Endodermal cell (in vitro differentiated cells): ENCODE results near the gene TBCD. TPM values are rescaled to one million over a fixed set of nuclear protein-coding genes. Genes with fewer than 3 reads are reported as not detected.

Experiments used
- DNase-seq: peaks from one replicate; pipeline ENCODE4 v3.0.0-alpha.2; 2017
- H3K27ac ChIP-seq: 2 replicates; pipeline ENCODE4 v1.5.1; 2013; ENCODE audit warnings: mild to moderate bottlenecking, low read depth, low read length, moderate library complexity
- H3K27me3 ChIP-seq: 2 replicates; pipeline ENCODE4 v1.6.1; 2013; ENCODE audit warnings: mild to moderate bottlenecking, low read length, moderate library complexity; ENCODE audit not compliant: insufficient read depth, control insufficient read depth, poor library complexity, severe bottlenecking
- H3K36me3 ChIP-seq: 2 replicates; pipeline ENCODE4 v1.7.0; 2013; ENCODE audit warnings: mild to moderate bottlenecking, low read length, moderate library complexity; ENCODE audit not compliant: control insufficient read depth, insufficient read depth
- H3K4me1 ChIP-seq: one replicate; pipeline ENCODE4 v1.7.0; 2013; ENCODE audit warnings: low read length; ENCODE audit not compliant: control insufficient read depth, insufficient read depth
- H3K4me3 ChIP-seq: 2 replicates; pipeline ENCODE4 v1.5.1; 2013; ENCODE audit warnings: mild to moderate bottlenecking, low read length, moderate library complexity
- H3K9ac ChIP-seq: 2 replicates; pipeline ENCODE4 v1.6.1; 2013; ENCODE audit warnings: mild to moderate bottlenecking, low read length, moderate library complexity; ENCODE audit not compliant: poor library complexity, severe bottlenecking; ENCODE audit errors: extremely low read depth
- H3K9me3 ChIP-seq: 2 replicates; pipeline ENCODE4 v1.6.1; 2013; ENCODE audit warnings: mild to moderate bottlenecking, low read length, moderate library complexity; ENCODE audit not compliant: control insufficient read depth
- H3K27ac Mint-ChIP-seq: 2 replicates; pipeline ENCODE4 v1.8.0; 2020; ENCODE audit warnings: mixed read lengths
- H3K27me3 Mint-ChIP-seq: 2 replicates; pipeline ENCODE4 v1.8.0; 2021; ENCODE audit warnings: mild to moderate bottlenecking, mixed read lengths; ENCODE audit not compliant: insufficient read depth
- H3K36me3 Mint-ChIP-seq: 2 replicates; pipeline ENCODE4 v1.8.0; 2020; ENCODE audit warnings: low read depth, mixed read lengths
- H3K4me1 Mint-ChIP-seq: 2 replicates; pipeline ENCODE4 v1.8.0; 2020; ENCODE audit warnings: mixed read lengths
- H3K4me3 Mint-ChIP-seq: 2 replicates; pipeline ENCODE4 v1.8.0; 2020; ENCODE audit warnings: mild to moderate bottlenecking, moderate library complexity, mixed read lengths
- H3K9me3 Mint-ChIP-seq: 2 replicates; pipeline ENCODE4 v1.8.0; 2020; ENCODE audit warnings: mild to moderate bottlenecking, mixed read lengths
- WGBS, 2 experiments: methylation state at CpG; one replicate each; pipeline versions ENCODE4 v1.1.5 to v1.1.7; 2013; ENCODE audit warnings: missing lambda C conversion rate in 2 of 2, mixed read lengths in 1 of 2; ENCODE audit not compliant: insufficient coverage in 1 of 2, insufficient read length in 1 of 2; 5-methylcytosine and 5-hydroxymethylcytosine counted together
- total RNA-seq, 2 donors: library from RNA; stranded (reverse); fragmentation: NEBNext Ultra II Directional in 1 of 2; extraction: Animal tissue kit (Norgen Biotek cat#: 25700) in 1 of 2; gene quantifications; 2 replicates in 1 of 2; 3 replicates in 1 of 2; pipeline ENCODE4 v1.2.1, GENCODE V29; 2021
- TF ChIP-seq, protein P1 (sequence below): fragments of 200-600 bp; sonication (generic); conservative IDR thresholded peaks from 2 replicates; pipeline ENCODE4 v1.5.0; 2021; ENCODE audit warnings: antibody characterized with exemption, mild to moderate bottlenecking

The TBCD gene
- total RNA-seq, 2 donors from 2014 or later: 107 TPM

DNA sequence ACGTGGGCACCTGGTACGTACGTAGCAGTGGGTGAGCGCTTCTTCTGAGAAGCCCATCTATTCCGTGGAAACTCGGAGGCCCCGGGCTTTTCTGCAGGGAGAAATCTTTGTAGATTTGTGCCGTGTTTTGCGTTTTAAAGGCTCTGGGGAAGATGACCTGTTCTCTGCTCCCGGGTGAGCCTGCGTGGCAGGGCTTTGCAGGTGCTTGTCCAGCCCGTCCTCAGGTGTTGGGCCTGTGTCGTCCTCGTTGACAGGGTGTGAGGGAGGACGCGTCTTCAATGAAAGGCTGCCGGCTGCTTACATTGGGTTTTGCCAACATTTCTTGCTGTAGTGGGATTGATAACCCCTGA is 175.4 kb downstream of the TBCD start:
- 94 to 97% methylated on average over 13 to 17 of the region's 17 CpGs for WGBS, 2 experiments
- TF ChIP-seq, protein P1, sequence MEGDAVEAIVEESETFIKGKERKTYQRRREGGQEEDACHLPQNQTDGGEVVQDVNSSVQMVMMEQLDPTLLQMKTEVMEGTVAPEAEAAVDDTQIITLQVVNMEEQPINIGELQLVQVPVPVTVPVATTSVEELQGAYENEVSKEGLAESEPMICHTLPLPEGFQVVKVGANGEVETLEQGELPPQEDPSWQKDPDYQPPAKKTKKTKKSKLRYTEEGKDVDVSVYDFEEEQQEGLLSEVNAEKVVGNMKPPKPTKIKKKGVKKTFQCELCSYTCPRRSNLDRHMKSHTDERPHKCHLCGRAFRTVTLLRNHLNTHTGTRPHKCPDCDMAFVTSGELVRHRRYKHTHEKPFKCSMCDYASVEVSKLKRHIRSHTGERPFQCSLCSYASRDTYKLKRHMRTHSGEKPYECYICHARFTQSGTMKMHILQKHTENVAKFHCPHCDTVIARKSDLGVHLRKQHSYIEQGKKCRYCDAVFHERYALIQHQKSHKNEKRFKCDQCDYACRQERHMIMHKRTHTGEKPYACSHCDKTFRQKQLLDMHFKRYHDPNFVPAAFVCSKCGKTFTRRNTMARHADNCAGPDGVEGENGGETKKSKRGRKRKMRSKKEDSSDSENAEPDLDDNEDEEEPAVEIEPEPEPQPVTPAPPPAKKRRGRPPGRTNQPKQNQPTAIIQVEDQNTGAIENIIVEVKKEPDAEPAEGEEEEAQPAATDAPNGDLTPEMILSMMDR: no peak
- H3K4me3 ChIP-seq: no peak overlapping the region
- H3K4me1 Mint-ChIP-seq: no peaks in the 10 kb centered on the region
- no peak overlapping the region for H3K9ac ChIP-seq
- no peaks in the 10 kb centered on the region for H3K9me3 Mint-ChIP-seq
- H3K4me3 Mint-ChIP-seq: no peak overlapping the region
- H3K27ac ChIP-seq: no peak overlapping the region
- no peaks in the 10 kb centered on the region for H3K4me1 ChIP-seq
- H3K27me3 ChIP-seq: no peaks in the 10 kb centered on the region
- H3K27ac Mint-ChIP-seq: no peak overlapping the region
- no peaks in the 10 kb centered on the region for H3K9me3 ChIP-seq
- H3K36me3 Mint-ChIP-seq: peaks cover 53% of the 10 kb centered on the region
- no peaks in the 10 kb centered on the region for H3K27me3 Mint-ChIP-seq
- peaks cover 43% of the 10 kb centered on the region for H3K36me3 ChIP-seq
- no peak for DNase-seq

- 95 to 98% methylated on average over 26 to 34 of the region's 34 CpGs for WGBS, 2 experiments
- H3K36me3 ChIP-seq: peaks cover 42% of the 10 kb centered on the region
These were observed 176.1 kb downstream of the TBCD start for GRCh38 chr17:82927661-82928601.

DNA sequence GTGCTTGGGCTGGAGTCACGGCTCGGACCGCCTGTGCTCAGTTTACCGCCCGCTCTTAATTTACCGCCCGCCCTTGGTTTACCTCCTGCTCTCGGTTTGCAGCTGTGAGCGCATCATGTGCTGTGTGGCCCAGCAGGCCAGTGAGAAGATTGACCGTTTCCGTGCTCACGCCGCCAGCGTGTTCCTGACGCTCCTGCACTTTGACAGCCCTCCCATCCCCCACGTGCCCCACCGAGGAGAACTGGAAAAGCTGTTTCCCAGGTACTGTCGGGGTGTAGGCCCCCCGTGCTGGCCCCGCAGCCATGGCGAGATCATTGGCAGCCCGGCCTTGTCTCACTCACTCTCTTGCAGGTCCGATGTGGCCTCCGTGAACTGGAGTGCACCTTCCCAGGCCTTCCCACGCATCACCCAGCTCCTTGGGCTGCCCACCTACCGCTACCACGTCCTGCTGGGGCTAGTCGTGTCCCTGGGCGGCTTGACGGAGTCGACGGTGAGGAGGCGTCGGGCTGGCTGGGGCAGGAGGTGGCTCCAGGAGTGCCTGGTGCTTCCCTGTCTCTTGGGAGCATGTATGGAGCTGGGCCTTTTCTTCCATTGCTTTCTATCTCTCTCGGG is 177.3 kb downstream of the TBCD start:
- no peaks in the 10 kb centered on the region for H3K4me1 ChIP-seq
- no peaks in the 10 kb centered on the region for H3K9me3 ChIP-seq
- TF ChIP-seq, protein P1: no peak
- 94 to 98% methylated on average over 25 to 35 of the region's 35 CpGs for WGBS, 2 experiments
- Mint-ChIP-seq H3K36me3 (peaks cover 63% of the 10 kb centered on the region), H3K9me3 (no peaks in the 10 kb centered on the region), H3K27ac (no peak overlapping the region), H3K4me3 (no peak overlapping the region), H3K4me1 (no peaks in the 10 kb centered on the region), H3K27me3 (no peaks in the 10 kb centered on the region)
- H3K36me3 ChIP-seq: peaks cover 50% of the 10 kb centered on the region
- H3K4me3 ChIP-seq: no peak overlapping the region
- H3K9ac ChIP-seq: no peak overlapping the region
- DNase-seq: no peak
- no peak overlapping the region for H3K27ac ChIP-seq
- H3K27me3 ChIP-seq: no peaks in the 10 kb centered on the region

More at GRCh38 chr17:82927661-82928601, 176.1 kb downstream of the TBCD start:
- DNase-seq: no peak
- Histone ChIP-seq H3K9me3 (no peaks in the 10 kb centered on the region), H3K4me1 (no peaks in the 10 kb centered on the region), H3K9ac (no peak overlapping the region), H3K27me3 (no peaks in the 10 kb centered on the region), H3K27ac (no peak overlapping the region), H3K4me3 (no peak overlapping the region)
- no peaks in the 10 kb centered on the region for H3K4me1 Mint-ChIP-seq
- no peak overlapping the region for H3K27ac Mint-ChIP-seq
- no peaks in the 10 kb centered on the region for H3K27me3 Mint-ChIP-seq
- no peak overlapping the region for H3K4me3 Mint-ChIP-seq
- TF ChIP-seq, protein P1: no peak
- H3K36me3 Mint-ChIP-seq: peaks cover 56% of the 10 kb centered on the region
- no peaks in the 10 kb centered on the region for H3K9me3 Mint-ChIP-seq
